Large intestine (tissue), 1 donor: Measurements from ENCODE around the gene NOP56. TPM values are rescaled to one million over a fixed set of nuclear protein-coding genes. Genes with fewer than 3 reads are reported as not detected.

ENCODE experiments used
- polyA plus RNA-seq: library from polyadenylated mRNA; unstranded; fragments of 120-200 nt; gene quantifications from one replicate; pipeline ENCODE4 v1.2.1, GENCODE V29; 2013

NOP56 gene
- polyA plus RNA-seq, 1 donor = 208 TPM

Other genes starting within 250 kb of the NOP56 start
- gene SNRPB, start 181.8 kb upstream of the NOP56 start, polyA plus RNA-seq = 143 TPM
- gene ZNF343, start 143.7 kb upstream of the NOP56 start, polyA plus RNA-seq = 10.2 TPM
- gene TMC2, start 116.1 kb upstream of the NOP56 start, polyA plus RNA-seq = 0.45 TPM
- gene IDH3B, start 11.6 kb downstream of the NOP56 start, polyA plus RNA-seq = 124 TPM
- gene EBF4, start 40.1 kb downstream of the NOP56 start, polyA plus RNA-seq = 12.2 TPM
- 28.6 TPM for gene CPXM1, start 148.0 kb downstream of the NOP56 start, polyA plus RNA-seq
- gene C20orf141, start 162.4 kb downstream of the NOP56 start, polyA plus RNA-seq = not detected
- gene TMEM239, start 163.7 kb downstream of the NOP56 start, polyA plus RNA-seq = 0.01 TPM
- gene PCED1A, start 188.0 kb downstream of the NOP56 start, polyA plus RNA-seq = 43.4 TPM
- gene VPS16, start 188.1 kb downstream of the NOP56 start, polyA plus RNA-seq = 33.5 TPM
- 52.7 TPM for gene PTPRA, start 220.8 kb downstream of the NOP56 start, polyA plus RNA-seq